ENCODE data around the gene DENND4C. TPM values are rescaled to one million over a fixed set of nuclear protein-coding genes. Genes with fewer than 3 reads are reported as not detected.

Gene DENND4C
- total RNA-seq, 1 experiment from 2014 or later: 14.8 TPM

DNA sequence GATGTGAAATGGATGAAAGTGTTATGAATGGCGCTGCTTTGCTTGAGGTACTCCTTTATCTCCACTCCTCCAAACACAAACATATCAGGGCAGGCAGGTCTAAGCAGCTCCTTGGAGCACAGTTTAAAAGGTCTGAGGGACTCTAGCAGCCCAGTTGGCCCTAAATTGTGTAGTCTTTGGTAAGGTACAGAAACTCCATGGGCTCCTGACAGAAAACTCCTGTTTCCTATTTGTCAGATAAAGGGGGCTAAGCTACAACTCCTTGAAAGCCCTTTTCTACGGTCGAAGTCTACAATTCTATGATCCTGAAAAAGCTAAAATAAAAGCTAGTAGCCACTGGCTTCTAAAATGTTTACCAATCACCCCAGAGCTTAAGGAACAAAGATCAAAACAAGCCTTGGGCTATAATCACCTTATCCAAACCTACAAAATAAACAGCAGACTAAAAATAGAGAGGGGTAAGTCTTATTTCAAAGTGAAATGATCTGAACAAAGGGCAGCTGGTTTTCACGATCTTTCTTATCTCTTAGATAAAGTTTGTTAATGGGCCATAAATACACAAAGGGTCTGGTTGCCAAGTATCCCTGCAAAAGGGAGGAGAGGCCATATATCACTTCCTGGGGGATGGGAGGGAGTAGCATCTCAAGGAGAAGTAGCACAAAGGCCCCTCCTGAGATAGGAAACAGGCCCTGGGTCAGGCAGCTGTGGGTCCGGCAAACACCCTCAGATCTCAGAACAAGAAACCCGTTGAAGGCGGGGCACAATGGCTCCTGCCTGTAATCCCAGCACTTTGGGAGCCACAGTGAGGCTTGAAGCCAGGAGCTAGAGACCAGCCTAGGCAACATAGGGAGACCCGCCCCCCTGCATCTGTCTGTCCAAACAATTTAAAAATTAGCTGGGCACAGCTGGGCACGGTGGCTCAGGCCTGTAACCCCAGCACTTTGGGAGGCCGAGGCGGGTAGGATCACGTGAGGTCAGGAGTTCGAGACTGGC, 28.3 kb upstream of the DENND4C start:
- DNase-seq (ENCODE audit: low read depth in 1 of 2, low spot score in 2 of 2): no peak
- no peak overlapping the region for H3K4me3 ChIP-seq
- no peaks in the 10 kb centered on the region for H3K9me3 ChIP-seq (replicated peaks)
- no peak overlapping the region for H3K27ac ChIP-seq
- no peaks in the 10 kb centered on the region for H3K4me1 ChIP-seq (replicated peaks)
- H3K36me3 ChIP-seq: no peaks in the 10 kb centered on the region
- H3K27me3 ChIP-seq (replicated peaks): no peaks in the 10 kb centered on the region

GRCh38 chr9:19203058-19203457, 27.4 kb upstream of the DENND4C start:
- H3K36me3 ChIP-seq: no peaks in the 10 kb centered on the region
- H3K27ac ChIP-seq: no peak overlapping the region
- no peak for DNase-seq (ENCODE audit: low read depth in 1 of 2, low spot score in 2 of 2)
- no peaks in the 10 kb centered on the region for H3K4me1 ChIP-seq (replicated peaks)
- no peaks in the 10 kb centered on the region for H3K27me3 ChIP-seq (replicated peaks)
- no peaks in the 10 kb centered on the region for H3K9me3 ChIP-seq (replicated peaks)
- no peak overlapping the region for H3K4me3 ChIP-seq

GRCh38 chr9:19208653-19209052, 21.8 kb upstream of the DENND4C start:
- H3K9me3 ChIP-seq (replicated peaks): no peaks in the 10 kb centered on the region
- no peaks in the 10 kb centered on the region for H3K36me3 ChIP-seq
- H3K27ac ChIP-seq: no peak overlapping the region
- no peaks in the 10 kb centered on the region for H3K4me1 ChIP-seq (replicated peaks)
- no peaks in the 10 kb centered on the region for H3K27me3 ChIP-seq (replicated peaks)
- H3K4me3 ChIP-seq: no peak overlapping the region
- DNase-seq (ENCODE audit: low read depth in 1 of 2, low spot score in 2 of 2): no peak

- Histone ChIP-seq H3K9me3 (replicated peaks) (no peaks in the 10 kb centered on the region), H3K4me3 (no peak overlapping the region), H3K36me3 (no peaks in the 10 kb centered on the region), H3K4me1 (replicated peaks) (no peaks in the 10 kb centered on the region), H3K27me3 (replicated peaks) (no peaks in the 10 kb centered on the region), H3K27ac (no peak overlapping the region)
- DNase-seq (ENCODE audit: low read depth in 1 of 2, low spot score in 2 of 2): no peak
These were observed 21.3 kb upstream of the DENND4C start for GRCh38 chr9:19209188-19209587.

DNA sequence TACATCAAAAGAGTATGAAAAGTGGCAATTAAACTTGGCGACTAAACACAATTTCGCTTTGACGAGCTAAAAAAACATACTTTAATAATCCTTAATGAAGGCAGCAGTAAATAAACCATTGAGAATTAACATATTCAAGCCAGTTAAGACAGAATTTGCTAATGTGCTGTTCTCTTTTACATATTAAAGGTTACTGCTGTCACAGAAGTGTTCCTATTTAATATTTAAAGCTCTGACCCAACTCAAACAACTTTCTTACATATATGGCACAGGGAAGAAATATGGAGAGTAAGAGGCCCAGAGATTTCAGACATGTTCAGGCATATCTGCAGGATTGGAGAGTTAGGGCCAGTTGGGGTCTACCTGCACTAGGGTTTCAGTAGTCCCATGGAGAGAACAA, 16.7 kb upstream of the DENND4C start:
- no peaks in the 10 kb centered on the region for H3K9me3 ChIP-seq (replicated peaks)
- no peak overlapping the region for H3K4me3 ChIP-seq
- no peak overlapping the region for H3K27ac ChIP-seq
- H3K4me1 ChIP-seq (replicated peaks): no peaks in the 10 kb centered on the region
- no peaks in the 10 kb centered on the region for H3K27me3 ChIP-seq (replicated peaks)
- H3K36me3 ChIP-seq: no peaks in the 10 kb centered on the region
- DNase-seq (ENCODE audit: low read depth in 1 of 2, low spot score in 2 of 2): no peak

DNA sequence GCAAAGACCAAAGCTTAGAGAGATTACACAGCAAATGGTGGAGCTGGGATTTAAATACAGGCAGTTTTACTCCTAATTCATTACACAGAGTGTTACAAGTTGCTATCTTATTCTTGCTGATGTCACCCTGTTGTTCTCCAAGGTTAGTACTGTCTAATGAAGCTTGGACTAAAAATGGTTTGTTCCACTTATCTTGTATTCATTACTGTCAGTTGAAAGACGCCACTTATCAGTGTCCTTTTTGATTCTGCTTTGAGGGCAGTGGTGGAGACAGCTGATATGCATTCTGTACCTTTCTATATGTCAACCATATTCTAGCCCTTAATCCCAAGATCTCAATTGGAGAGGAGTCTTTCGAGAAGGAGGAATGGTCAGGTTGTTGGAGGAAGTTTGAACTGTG, 14.0 kb upstream of the DENND4C start:
- Histone ChIP-seq H3K36me3 (no peaks in the 10 kb centered on the region), H3K4me3 (no peak overlapping the region), H3K27ac (no peak overlapping the region), H3K9me3 (replicated peaks) (no peaks in the 10 kb centered on the region), H3K27me3 (replicated peaks) (no peaks in the 10 kb centered on the region), H3K4me1 (replicated peaks) (no peaks in the 10 kb centered on the region)
- DNase-seq (ENCODE audit: low read depth in 1 of 2, low spot score in 2 of 2): no peak

DNA sequence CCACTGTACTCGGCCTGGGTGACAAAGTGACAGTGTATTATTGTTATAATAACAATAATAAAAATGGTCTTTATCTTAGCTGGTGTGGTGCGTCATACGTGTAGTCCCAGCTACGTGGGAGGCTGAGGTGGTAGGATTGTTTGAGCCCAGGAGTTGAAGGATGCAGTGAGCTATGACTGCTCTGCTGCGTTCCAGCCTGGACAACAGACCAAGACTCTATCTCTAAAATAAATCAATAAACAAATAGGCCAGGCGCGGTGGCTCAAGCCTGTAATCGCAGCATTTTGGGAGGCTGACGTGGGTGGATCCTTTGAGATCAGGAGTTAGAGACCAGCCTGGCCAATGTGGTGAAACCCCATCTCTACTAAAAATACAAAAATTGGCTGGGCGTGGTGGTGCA, 9.2 kb upstream of the DENND4C start:
- Histone ChIP-seq H3K27ac (no peak overlapping the region), H3K27me3 (replicated peaks) (no peaks in the 10 kb centered on the region), H3K4me1 (replicated peaks) (no peaks in the 10 kb centered on the region), H3K4me3 (no peak overlapping the region), H3K9me3 (replicated peaks) (no peaks in the 10 kb centered on the region), H3K36me3 (no peaks in the 10 kb centered on the region)
- DNase-seq (ENCODE audit: low read depth in 1 of 2, low spot score in 2 of 2): no peak

- Histone ChIP-seq H3K9me3 (replicated peaks) (no peaks in the 10 kb centered on the region), H3K4me1 (replicated peaks) (no peaks in the 10 kb centered on the region), H3K27me3 (replicated peaks) (no peaks in the 10 kb centered on the region), H3K27ac (no peak overlapping the region), H3K4me3 (no peak overlapping the region), H3K36me3 (no peaks in the 10 kb centered on the region)
- DNase-seq (ENCODE audit: low read depth in 1 of 2, low spot score in 2 of 2): no peak
These were observed 6.8 kb upstream of the DENND4C start for GRCh38 chr9:19223724-19224123.

- H3K27ac ChIP-seq: no peak overlapping the region
- no peaks in the 10 kb centered on the region for H3K36me3 ChIP-seq
- no peak overlapping the region for H3K4me3 ChIP-seq
These were observed 5.9 kb upstream of the DENND4C start for GRCh38 chr9:19224563-19224962.

DNA sequence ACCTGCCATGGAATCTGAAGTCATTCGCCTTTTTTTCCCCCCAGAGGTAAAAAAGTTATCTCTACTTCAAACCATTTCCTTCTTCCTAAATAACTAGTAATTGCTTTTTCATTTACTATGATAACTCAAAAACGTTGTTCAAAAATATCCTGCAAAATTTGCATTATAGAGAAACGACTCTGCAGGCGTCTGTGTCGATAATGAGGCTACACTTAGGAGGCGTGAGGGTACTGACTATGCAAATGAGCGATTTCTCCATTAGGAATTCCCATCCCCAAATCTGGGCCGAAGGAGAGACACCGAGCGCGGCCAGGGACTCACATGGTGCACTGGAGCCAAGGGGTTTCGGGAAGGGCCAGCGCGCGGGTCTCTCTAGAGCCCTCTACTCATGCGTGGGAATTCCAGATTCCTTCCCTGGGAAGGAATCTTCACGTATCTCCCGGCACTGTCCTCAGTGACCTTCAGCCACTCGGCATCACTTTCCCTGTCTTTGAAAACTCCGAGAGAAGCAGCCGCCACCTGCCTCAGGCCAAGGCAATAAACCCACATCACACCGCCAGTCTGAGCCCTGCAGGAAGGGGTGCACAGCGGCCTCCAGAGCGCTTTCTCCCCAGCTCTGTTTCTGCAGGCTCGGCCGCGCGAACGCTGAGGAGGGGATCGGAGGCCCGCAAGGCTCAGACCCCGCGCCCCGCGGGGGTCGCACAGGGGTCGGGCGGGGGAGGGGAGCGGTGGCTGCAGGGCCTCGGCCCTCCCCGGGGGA, 718 bp upstream of the DENND4C start:
- Histone ChIP-seq H3K27me3 (replicated peaks) (no peaks in the 10 kb centered on the region), H3K27ac (no peak overlapping the region), H3K4me3 (peak overlapping the region; percentile 94), H3K9me3 (replicated peaks) (no peaks in the 10 kb centered on the region), H3K4me1 (replicated peaks) (0 out of 2 replicates have a peak, but pooled peaks cover 5% of the 10 kb centered on the region), H3K36me3 (peaks cover 6% of the 10 kb centered on the region; the same call in 1 of the 2 replicates)
- DNase-seq (ENCODE audit: low read depth in 1 of 2, low spot score in 2 of 2): peak in 1 of 2 experiments; percentile 17

More at GRCh38 chr9:19224563-19224962, 5.9 kb upstream of the DENND4C start:
- Histone ChIP-seq H3K4me1 (replicated peaks) (no peaks in the 10 kb centered on the region), H3K9me3 (replicated peaks) (no peaks in the 10 kb centered on the region), H3K27me3 (replicated peaks) (no peaks in the 10 kb centered on the region)
- DNase-seq (ENCODE audit: low read depth in 1 of 2, low spot score in 2 of 2): no peak

DNA sequence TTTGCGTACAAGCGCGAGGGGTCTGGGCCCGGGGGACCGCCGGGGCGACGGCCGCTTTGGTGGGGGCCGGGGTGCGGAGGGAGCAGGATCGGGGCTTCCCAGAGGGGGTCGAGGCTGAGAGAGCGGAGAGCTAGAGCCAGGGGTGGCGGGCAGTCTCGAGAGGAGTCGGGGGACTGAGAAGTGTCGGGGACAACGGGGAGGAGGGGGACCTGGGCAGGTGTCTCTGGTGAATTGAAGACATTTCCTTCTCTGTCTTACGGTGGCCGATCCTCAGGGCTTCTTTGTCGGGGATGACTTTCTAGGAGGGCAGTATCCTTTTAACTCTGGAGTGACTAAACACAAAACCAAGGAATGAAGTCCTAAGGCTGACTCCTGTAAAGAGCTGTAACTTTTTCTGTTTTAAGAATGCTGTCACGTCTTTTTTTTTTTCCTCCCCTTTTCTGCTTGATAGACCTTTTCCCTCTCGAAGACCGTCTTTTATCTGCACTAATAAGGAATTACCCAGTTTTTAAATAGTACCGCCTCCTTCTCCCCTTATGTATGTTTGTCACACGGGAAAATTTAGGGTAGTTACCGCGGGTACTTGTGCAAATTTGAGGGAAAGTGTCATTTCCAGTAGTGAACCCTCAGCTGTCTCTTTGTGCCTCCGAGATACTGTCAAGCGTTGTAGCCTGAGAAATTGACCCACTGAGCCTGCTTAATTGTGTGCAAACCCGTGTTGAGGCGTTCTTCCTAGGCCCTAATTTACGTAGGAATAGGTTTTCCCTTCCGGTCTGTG, 822 bp downstream of the DENND4C start:
- peak; percentile 9 to 35 for DNase-seq (ENCODE audit: low read depth in 1 of 2, low spot score in 2 of 2)
- no peaks in the 10 kb centered on the region for H3K9me3 ChIP-seq (replicated peaks)
- H3K36me3 ChIP-seq: peaks cover 6% of the 10 kb centered on the region; the same call in 1 of the 2 replicates

DNA sequence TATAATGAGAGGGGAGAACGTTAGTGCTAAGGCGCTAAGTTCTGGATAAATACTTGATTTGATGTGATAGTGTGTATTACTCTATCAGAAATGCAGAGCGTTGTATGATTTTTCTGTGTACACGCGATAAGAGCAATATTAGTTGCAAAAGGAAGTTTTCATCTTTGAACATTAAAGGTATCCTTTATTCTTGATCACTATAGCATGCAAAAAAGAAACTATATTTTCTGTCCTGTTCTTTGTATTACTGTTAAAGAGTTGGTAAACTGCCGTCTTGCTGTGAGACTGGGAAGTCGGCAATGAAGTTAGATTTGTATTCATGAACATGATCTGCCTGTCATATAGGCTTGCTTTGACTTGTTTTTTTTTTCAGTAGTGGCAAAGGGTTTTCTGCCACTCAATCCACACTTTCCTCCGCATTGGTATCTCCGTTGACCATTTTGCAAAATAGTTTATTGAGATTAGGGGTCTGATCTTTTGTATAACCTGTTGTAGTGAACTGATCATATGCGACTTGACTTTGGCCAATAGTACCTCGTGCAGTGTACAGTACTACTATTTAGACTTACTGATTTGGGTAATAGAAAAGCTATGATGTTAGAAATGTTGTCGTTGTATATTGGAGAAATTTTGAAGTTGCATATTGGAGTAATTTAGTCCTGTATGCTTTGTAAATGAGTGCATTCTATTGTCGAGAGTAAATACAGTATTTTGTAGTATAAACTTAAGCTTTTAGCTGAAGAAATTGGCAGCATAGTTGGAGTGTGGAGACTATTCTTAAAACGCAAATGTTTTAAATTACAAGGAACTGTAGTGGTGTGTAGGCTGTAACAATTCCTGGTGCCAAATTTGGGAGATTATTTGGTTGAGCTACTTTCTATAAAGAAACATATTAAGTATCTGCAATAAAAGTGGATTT, 1.7 kb downstream of the DENND4C start:
- Histone ChIP-seq H3K27me3 (replicated peaks) (no peaks in the 10 kb centered on the region), H3K4me1 (replicated peaks) (0 out of 2 replicates have a peak, but pooled peaks cover 5% of the 10 kb centered on the region), H3K4me3 (peak overlapping the region; percentile 94), H3K9me3 (replicated peaks) (no peaks in the 10 kb centered on the region), H3K36me3 (peaks cover 6% of the 10 kb centered on the region; the same call in 1 of the 2 replicates), H3K27ac (no peak overlapping the region)
- DNase-seq (ENCODE audit: low read depth in 1 of 2, low spot score in 2 of 2): peak in 1 of 2 experiments; percentile 1

More for the DNA sequence above, 822 bp downstream of the DENND4C start:
- Histone ChIP-seq H3K4me3 (peak overlapping the region; percentile 94), H3K4me1 (replicated peaks) (0 out of 2 replicates have a peak, but pooled peaks cover 5% of the 10 kb centered on the region), H3K27ac (peak overlapping the region; percentile 80), H3K27me3 (replicated peaks) (no peaks in the 10 kb centered on the region)

All from SJSA1 (cell line).